Ovary (tissue), 9 donors: ENCODE data around the gene CSNK2B. TPM values are rescaled to one million over a fixed set of nuclear protein-coding genes. Genes with fewer than 3 reads are reported as not detected.

Experiments
- DNase-seq, 5 donors: peaks; one replicate each; pipeline ENCODE4 v3.0.0-alpha.2; 2019 to 2020
- H3K27ac ChIP-seq, 2 donors: fragments of 200-600 bp; one replicate each; pipeline versions ENCODE4 v1.5.1 to v1.8.0; 2019 to 2022
- H3K27me3 ChIP-seq: fragments of 200-600 bp; one replicate; pipeline ENCODE4 v1.8.0; 2022
- H3K36me3 ChIP-seq: fragments of 200-600 bp; sonication (generic); one replicate; pipeline ENCODE4 v1.5.1; 2019
- H3K4me1 ChIP-seq: one replicate; pipeline ENCODE4 v1.8.1; 2013; ENCODE audit warnings: mild to moderate bottlenecking, moderate library complexity; ENCODE audit not compliant: insufficient read depth
- H3K4me3 ChIP-seq: fragments of 200-600 bp; sonication (generic); one replicate; pipeline ENCODE4 v1.5.1; 2017
- H3K9me3 ChIP-seq, 2 donors: fragments of 200-600 bp in 1 of 2; sonication (generic) in 1 of 2; one replicate each; pipeline versions ENCODE4 v1.5.1 to v1.8.1; 2013 to 2019; ENCODE audit warnings: mild to moderate bottlenecking in 1 of 2, moderate library complexity in 1 of 2
- EP300 ChIP-seq: sonication (generic); formaldehyde crosslinking; IDR thresholded peaks from one replicate; pipeline ENCODE4 v1.6.1; 2017; ENCODE audit warnings: antibody characterized with exemption
- POLR2A ChIP-seq: fragments of 450-650 bp; IDR thresholded peaks from one replicate; pipeline ENCODE4 v1.6.1; 2017; ENCODE audit warnings: antibody characterized with exemption, mild to moderate bottlenecking, moderate library complexity
- whole genome bisulfite sequencing, 3 donors: extraction: QIAGEN DNeasy Blood & Tissue Kit in 1 of 3; methylation state at CpG; one replicate each; pipeline versions ENCODE4 v1.1.5 to v1.1.7; 2013 to 2017; 5-methylcytosine and 5-hydroxymethylcytosine counted together
- intact Hi-C, 4 donors: fragments of 100-400 bp; cut with DNase I; formaldehyde crosslinking; loops; one replicate each; pipeline versions ENCODE4 v1.11.0 to v1.15.1; 2022 to 2023
- polyA plus RNA-seq, 2 donors: library from polyadenylated mRNA; stranded (reverse); fragments of 200-250 nt in 1 of 2; fragments of 350-450 nt in 1 of 2; fragmentation: Illumina TruSeq in 1 of 2; extraction: RNeasy Lipid Tissue Mini Kit (QIAGEN cat#74804) in 1 of 2; gene quantifications; one replicate each; pipeline ENCODE4 v1.2.3, GENCODE V29; 2013 to 2014
- total RNA-seq, 7 donors: library from RNA; depleted of rRNA in 2 of 7; stranded (reverse); fragments of >200 nt in 2 of 7; fragmentation: NEBNext Ultra II Directional in 3 of 7; extraction: Animal tissue kit (Norgen Biotek cat#: 25700) in 3 of 7; gene quantifications; one replicate each; pipeline versions ENCODE4 v1.1.0 to v1.2.4, GENCODE V29; 2016 to 2023
- TF ChIP-seq, protein P1 (sequence below), 3 donors: fragments of 450-650 bp in 2 of 3; fragments of 200-600 bp in 1 of 3; IDR thresholded peaks; one replicate each; pipeline versions ENCODE4 v1.5.1 to v1.8.0; 2016 to 2022; ENCODE audit warnings: antibody characterized with exemption in 3 of 3, mild to moderate bottlenecking in 1 of 3
- donor health status: DM: no; HTN: no; CAD: no; lungs with moderate emphysema.
- donor health status: DM: no; HTN: no; CAD: no.
- donor health status: Bipolar disorder and iron deficiency.
- donor health status: DM: yes; HTN: yes; CAD: no.
- donor health status: DM: no; HTN: no; CAD: no.
- donor health status: DM: yes; HTN: yes; CAD: no.

CSNK2B gene
- total and polyA plus RNA-seq, 9 donors: 120 to 258 (median 144) TPM

DNA sequence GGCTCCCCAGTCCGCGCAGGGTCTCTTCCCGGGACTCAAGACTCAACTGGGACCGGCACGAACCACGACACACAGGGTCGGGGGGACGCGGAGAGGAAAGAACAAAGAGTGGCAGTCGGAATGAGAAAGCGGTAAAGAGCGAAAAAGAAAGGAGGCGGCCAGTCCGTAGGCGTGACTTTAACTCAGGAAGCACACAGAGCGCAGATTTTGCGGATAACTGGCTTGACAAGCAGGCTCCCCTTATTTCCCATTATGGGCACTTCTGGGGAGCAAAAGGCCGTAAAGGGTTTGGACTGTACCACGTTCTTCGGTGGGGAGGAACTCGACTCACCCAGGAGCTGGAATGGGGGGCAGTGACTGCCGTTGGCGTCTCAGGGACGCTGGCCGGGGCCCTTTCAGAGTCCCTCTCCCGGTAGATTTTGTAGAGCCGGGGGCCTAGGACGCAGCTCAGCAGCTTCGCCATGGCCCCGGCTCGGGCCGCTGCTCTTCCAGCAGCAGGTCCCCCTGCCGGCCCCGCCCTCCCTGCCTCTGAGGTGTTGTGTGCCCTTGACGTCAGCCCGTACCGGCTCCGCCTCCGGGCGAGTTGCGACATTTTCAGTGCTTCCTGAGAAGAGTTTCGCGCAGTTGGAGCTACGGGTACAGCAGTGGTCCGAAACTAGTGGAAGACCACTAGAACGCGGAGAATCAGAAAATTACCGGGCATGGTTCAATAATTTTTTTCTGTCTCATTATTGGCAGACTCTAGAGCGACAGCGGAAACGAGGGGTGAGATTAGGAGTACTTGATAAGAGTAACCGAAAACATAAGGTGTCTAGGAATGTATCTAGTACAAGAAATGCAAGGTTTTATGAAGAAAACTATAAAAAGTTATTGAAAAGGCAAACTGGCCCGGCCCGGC is 37.2 kb downstream of the CSNK2B start, which contains the start of gene ABHD16A:
TSS of gene ABHD16A (minus strand) at position 506 of the 898 bp plus-strand sequence. CDS start at position 463, 43 bp downstream.
- 0 to 1% (median 1%) methylated on average over 54 of the region's 54 CpGs for WGBS, 3 donors
- Histone ChIP-seq H3K4me3 (peak within 1 kb of the TSS; percentile 58), H3K36me3 (no peaks in the 10 kb centered on the region), H3K9me3 (no peaks in the 10 kb centered on the region), H3K27me3 (no peaks in the 10 kb centered on the region), H3K4me1 (peaks cover 11% of the 10 kb centered on the region), H3K27ac (peak within 1 kb of the TSS; percentile 87 to 99)
- peak; percentile 98 for TF ChIP-seq POLR2A
- TF ChIP-seq, protein P1, sequence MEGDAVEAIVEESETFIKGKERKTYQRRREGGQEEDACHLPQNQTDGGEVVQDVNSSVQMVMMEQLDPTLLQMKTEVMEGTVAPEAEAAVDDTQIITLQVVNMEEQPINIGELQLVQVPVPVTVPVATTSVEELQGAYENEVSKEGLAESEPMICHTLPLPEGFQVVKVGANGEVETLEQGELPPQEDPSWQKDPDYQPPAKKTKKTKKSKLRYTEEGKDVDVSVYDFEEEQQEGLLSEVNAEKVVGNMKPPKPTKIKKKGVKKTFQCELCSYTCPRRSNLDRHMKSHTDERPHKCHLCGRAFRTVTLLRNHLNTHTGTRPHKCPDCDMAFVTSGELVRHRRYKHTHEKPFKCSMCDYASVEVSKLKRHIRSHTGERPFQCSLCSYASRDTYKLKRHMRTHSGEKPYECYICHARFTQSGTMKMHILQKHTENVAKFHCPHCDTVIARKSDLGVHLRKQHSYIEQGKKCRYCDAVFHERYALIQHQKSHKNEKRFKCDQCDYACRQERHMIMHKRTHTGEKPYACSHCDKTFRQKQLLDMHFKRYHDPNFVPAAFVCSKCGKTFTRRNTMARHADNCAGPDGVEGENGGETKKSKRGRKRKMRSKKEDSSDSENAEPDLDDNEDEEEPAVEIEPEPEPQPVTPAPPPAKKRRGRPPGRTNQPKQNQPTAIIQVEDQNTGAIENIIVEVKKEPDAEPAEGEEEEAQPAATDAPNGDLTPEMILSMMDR (IDR thresholded peaks at IDR 0.05): peak in 2 of 3 donors; percentile 19 to 35
- TF ChIP-seq EP300: no peak
- intact Hi-C loops: loop anchor here in 1 of 4 donors (2.0 kb wide), 1 partner anchor 26 kb away; the partner anchor contains the start of gene DDAH2
- peak; percentile 98 to 99 (median 99) for DNase-seq

DNA sequence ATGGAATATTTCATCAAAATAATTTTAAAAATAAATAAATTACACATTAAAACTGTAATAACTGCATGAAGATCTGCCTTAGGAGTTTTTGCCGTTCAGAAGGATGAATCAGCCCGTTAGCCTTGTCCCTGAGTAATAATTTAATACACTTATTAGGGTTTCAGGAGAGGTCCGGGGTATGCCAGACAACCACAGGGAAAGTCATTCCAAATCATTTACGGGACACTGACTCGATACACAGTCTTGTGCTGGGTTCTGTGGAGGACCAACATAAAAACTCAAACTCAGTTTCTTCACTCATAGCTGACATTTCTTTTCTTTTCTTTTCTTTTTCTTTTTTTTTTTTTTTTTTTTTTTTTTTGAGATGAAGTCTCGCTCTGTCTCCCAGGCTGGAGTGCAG is 40.1 kb downstream of the CSNK2B start:
- WGBS, 3 donors: 75 to 82% (median 76%) methylated on average over 6 of the region's 6 CpGs
- Histone ChIP-seq H3K9me3 (no peaks in the 10 kb centered on the region), H3K4me1 (peaks cover 11% of the 10 kb centered on the region), H3K27ac (no peak overlapping the region), H3K27me3 (no peaks in the 10 kb centered on the region), H3K36me3 (no peaks in the 10 kb centered on the region), H3K4me3 (no peak overlapping the region)
- no peak for TF ChIP-seq POLR2A
- TF ChIP-seq EP300: no peak
- TF ChIP-seq, protein P1 (IDR thresholded peaks at IDR 0.05): no peak
- intact Hi-C loops: no loop called here
- no peak for DNase-seq

DNA sequence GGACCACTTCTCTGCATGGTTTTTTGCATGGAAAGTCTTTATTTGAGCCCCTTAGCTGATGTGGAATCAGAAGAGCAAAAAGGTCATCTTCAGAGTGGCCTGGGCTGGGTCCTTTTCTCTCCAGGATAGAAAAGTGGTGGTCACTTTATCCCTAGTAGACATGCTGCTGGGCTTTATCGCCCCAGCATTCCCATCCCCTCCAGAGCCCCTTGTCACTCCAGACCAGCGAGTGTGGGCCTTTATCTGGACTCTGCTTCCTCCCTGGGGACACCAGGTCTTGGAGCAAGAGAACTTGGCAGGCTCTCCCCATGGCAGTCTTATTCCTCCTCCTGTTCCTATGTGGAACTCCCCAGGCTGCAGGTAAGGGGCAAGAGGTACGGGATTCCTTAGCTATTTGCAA is 40.7 kb downstream of the CSNK2B start, which contains the start of gene LY6G6F:
TSS of gene LY6G6F (plus strand) at position 268 of the 400 bp plus-strand sequence. CDS start at position 309, 41 bp downstream.
- DNase-seq: no peak
- no peaks in the 10 kb centered on the region for H3K9me3 ChIP-seq
- H3K27ac ChIP-seq: no peak within 1 kb of the TSS
- H3K36me3 ChIP-seq: no peaks in the 10 kb centered on the region
- TF ChIP-seq, protein P1 (IDR thresholded peaks at IDR 0.05): no peak
- no peak for TF ChIP-seq EP300
- TF ChIP-seq POLR2A: no peak
- H3K4me3 ChIP-seq: no peak within 1 kb of the TSS
- no peaks in the 10 kb centered on the region for H3K27me3 ChIP-seq
- peaks cover 7% of the 10 kb centered on the region for H3K4me1 ChIP-seq
- 41 to 49% (median 43%) methylated on average over 3 of the region's 3 CpGs for WGBS, 3 donors
- intact Hi-C loops: no loop called here

DNA sequence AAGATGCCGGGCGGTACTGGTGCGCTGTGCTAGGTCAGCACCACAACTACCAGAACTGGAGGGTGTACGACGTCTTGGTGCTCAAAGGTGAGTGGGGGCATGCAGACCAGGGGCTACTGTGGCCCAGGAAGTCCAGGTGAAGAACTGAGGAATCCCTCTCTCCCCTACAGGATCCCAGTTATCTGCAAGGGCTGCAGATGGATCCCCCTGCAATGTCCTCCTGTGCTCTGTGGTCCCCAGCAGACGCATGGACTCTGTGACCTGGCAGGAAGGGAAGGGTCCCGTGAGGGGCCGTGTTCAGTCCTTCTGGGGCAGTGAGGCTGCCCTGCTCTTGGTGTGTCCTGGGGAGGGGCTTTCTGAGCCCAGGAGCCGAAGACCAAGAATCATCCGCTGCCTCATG is 41.8 kb downstream of the CSNK2B start:
- intact Hi-C loops: no loop called here
- no peak overlapping the region for H3K27ac ChIP-seq
- H3K9me3 ChIP-seq: no peaks in the 10 kb centered on the region
- no peaks in the 10 kb centered on the region for H3K27me3 ChIP-seq
- TF ChIP-seq POLR2A: no peak
- TF ChIP-seq, protein P1 (IDR thresholded peaks at IDR 0.05): no peak
- TF ChIP-seq EP300: no peak
- DNase-seq: no peak
- WGBS, 3 donors: 84 to 88% (median 85%) methylated on average over 10 of the region's 10 CpGs
- no peaks in the 10 kb centered on the region for H3K36me3 ChIP-seq
- H3K4me3 ChIP-seq: no peak overlapping the region
- peaks cover 3% of the 10 kb centered on the region for H3K4me1 ChIP-seq
